ENCODE data around the gene CCDC182. TPM values are rescaled to one million over a fixed set of nuclear protein-coding genes. Genes with fewer than 3 reads are reported as not detected.

CCDC182 gene
- total and polyA plus RNA-seq, 7 donors, result not detected

GRCh38 chr17:57762452-57763395 is 17.6 kb upstream of the CCDC182 start:
- DNase-seq, result no peak
- 43 to 66% methylated on average over 19 of the region's 19 CpGs for WGBS, 2 donors
- TF ChIP-seq CTCF (IDR thresholded peaks at IDR 0.05) (no peak), POLR2AphosphoS5 (IDR thresholded peaks at IDR 0.05) (no peak), EP300 (IDR thresholded peaks at IDR 0.05) (no peak), POLR2A (IDR thresholded peaks at IDR 0.05) (no peak)

GRCh38 chr17:57761887-57762286 is 16.8 kb upstream of the CCDC182 start:
- intact Hi-C loops (cut with DNase I), result no loop called here
- Histone ChIP-seq H3K36me3 (no peaks in the 10 kb centered on the region), H3K4me3 (no peak overlapping the region), H3K4me1 (no peaks in the 10 kb centered on the region), H3K9me3 (no peaks in the 10 kb centered on the region), H3K27me3 (peaks cover 0 to 7% (median 6%) of the 10 kb centered on the region in 3 donors), H3K27ac (no peak overlapping the region)
- DNase-seq, result no peak
- 59 to 63% methylated on average over 8 of the region's 8 CpGs for WGBS, 2 donors
- no peak for TF ChIP-seq POLR2AphosphoS5 (IDR thresholded peaks at IDR 0.05)

More at GRCh38 chr17:57762452-57763395, 17.6 kb upstream of the CCDC182 start:
- Histone ChIP-seq H3K9me3 (no peaks in the 10 kb centered on the region), H3K4me1 (no peaks in the 10 kb centered on the region), H3K4me3 (no peak overlapping the region), H3K36me3 (no peaks in the 10 kb centered on the region), H3K27me3 (peaks cover 0 to 7% (median 6%) of the 10 kb centered on the region in 3 donors), H3K27ac (no peak overlapping the region)
- intact Hi-C loops (cut with DNase I), result no loop called here

- TF ChIP-seq POLR2A (IDR thresholded peaks at IDR 0.05), result no peak
- no peak for TF ChIP-seq POLR2AphosphoS5 (IDR thresholded peaks at IDR 0.05)
- TF ChIP-seq EP300 (IDR thresholded peaks at IDR 0.05), result no peak
- no peak for TF ChIP-seq CTCF (IDR thresholded peaks at IDR 0.05)
- no peak overlapping the region for H3K4me3 ChIP-seq
- intact Hi-C loops (cut with DNase I), result no loop called here
- WGBS, 2 donors, result 82 to 86% methylated on average over 4 of the region's 4 CpGs
- H3K9me3 ChIP-seq, result no peaks in the 10 kb centered on the region
- peaks cover 0 to 7% (median 6%) of the 10 kb centered on the region in 3 donors for H3K27me3 ChIP-seq
- no peak for DNase-seq
- H3K4me1 ChIP-seq, result no peaks in the 10 kb centered on the region
- no peak overlapping the region for H3K27ac ChIP-seq
- no peaks in the 10 kb centered on the region for H3K36me3 ChIP-seq
Measured at GRCh38 chr17:57760046-57760445, 14.9 kb upstream of the CCDC182 start.

GRCh38 chr17:57758654-57759053 is 13.6 kb upstream of the CCDC182 start:
- Histone ChIP-seq H3K27ac (no peak overlapping the region), H3K27me3 (peaks cover 0 to 7% (median 6%) of the 10 kb centered on the region in 3 donors), H3K9me3 (no peaks in the 10 kb centered on the region), H3K4me1 (no peaks in the 10 kb centered on the region), H3K4me3 (no peak overlapping the region), H3K36me3 (no peaks in the 10 kb centered on the region)
- no peak for TF ChIP-seq EP300 (IDR thresholded peaks at IDR 0.05)
- WGBS, 2 donors, result 88 to 96% methylated on average over 1 of the region's 1 CpG
- intact Hi-C loops (cut with DNase I), result no loop called here
- DNase-seq, result no peak

- intact Hi-C loops (cut with DNase I), result no loop called here
- H3K27ac ChIP-seq, result no peak overlapping the region
- WGBS, 2 donors, result 79 to 86% methylated on average over 9 of the region's 9 CpGs
- H3K27me3 ChIP-seq, result peaks cover 0 to 7% (median 6%) of the 10 kb centered on the region in 3 donors
- H3K9me3 ChIP-seq, result no peaks in the 10 kb centered on the region
- H3K36me3 ChIP-seq, result no peaks in the 10 kb centered on the region
- no peaks in the 10 kb centered on the region for H3K4me1 ChIP-seq
- TF ChIP-seq EP300 (IDR thresholded peaks at IDR 0.05) (no peak), POLR2AphosphoS5 (IDR thresholded peaks at IDR 0.05) (no peak), CTCF (IDR thresholded peaks at IDR 0.05) (no peak), POLR2A (IDR thresholded peaks at IDR 0.05) (no peak)
- DNase-seq, result no peak
- H3K4me3 ChIP-seq, result no peak overlapping the region
Measured at GRCh38 chr17:57757735-57758134, 12.6 kb upstream of the CCDC182 start.

Data from sigmoid colon (tissue), 7 donors.